ENCODE results near the gene NCOR1.

DNA sequence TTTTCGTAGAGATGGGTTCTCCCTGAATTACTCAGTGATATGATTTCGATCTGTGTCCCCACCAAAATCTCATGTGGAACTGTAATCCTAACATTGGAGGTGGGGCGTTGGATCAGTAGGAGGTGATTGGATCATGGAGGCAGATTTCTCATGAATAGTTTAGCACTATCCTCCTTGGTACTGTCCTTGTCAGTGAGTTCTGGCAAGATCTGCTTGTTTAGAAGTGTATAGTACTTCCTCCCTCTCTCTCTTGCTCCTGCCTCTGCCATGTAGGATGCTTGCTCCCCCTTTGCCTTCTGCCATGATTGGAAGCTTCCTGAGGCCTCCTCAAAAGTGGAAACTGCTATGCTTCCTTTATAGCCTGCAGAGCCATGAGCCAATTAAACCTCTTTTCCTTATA, 24.6 kb upstream of the NCOR1 start:
- TF ChIP-seq, protein P1, sequence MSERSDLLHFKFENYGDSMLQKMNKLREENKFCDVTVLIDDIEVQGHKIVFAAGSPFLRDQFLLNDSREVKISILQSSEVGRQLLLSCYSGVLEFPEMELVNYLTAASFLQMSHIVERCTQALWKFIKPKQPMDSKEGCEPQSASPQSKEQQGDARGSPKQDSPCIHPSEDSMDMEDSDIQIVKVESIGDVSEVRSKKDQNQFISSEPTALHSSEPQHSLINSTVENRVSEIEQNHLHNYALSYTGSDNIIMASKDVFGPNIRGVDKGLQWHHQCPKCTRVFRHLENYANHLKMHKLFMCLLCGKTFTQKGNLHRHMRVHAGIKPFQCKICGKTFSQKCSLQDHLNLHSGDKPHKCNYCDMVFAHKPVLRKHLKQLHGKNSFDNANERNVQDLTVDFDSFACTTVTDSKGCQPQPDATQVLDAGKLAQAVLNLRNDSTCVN (CRISPR knock-in tag; IDR thresholded peaks at IDR 0.05) = no peak
- TF ChIP-seq, protein P2, sequence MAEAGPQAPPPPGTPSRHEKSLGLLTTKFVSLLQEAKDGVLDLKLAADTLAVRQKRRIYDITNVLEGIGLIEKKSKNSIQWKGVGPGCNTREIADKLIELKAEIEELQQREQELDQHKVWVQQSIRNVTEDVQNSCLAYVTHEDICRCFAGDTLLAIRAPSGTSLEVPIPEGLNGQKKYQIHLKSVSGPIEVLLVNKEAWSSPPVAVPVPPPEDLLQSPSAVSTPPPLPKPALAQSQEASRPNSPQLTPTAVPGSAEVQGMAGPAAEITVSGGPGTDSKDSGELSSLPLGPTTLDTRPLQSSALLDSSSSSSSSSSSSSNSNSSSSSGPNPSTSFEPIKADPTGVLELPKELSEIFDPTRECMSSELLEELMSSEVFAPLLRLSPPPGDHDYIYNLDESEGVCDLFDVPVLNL (CRISPR knock-in tag; IDR thresholded peaks at IDR 0.05; ENCODE audit: low read depth) = no peak
- TF ChIP-seq, protein P3, sequence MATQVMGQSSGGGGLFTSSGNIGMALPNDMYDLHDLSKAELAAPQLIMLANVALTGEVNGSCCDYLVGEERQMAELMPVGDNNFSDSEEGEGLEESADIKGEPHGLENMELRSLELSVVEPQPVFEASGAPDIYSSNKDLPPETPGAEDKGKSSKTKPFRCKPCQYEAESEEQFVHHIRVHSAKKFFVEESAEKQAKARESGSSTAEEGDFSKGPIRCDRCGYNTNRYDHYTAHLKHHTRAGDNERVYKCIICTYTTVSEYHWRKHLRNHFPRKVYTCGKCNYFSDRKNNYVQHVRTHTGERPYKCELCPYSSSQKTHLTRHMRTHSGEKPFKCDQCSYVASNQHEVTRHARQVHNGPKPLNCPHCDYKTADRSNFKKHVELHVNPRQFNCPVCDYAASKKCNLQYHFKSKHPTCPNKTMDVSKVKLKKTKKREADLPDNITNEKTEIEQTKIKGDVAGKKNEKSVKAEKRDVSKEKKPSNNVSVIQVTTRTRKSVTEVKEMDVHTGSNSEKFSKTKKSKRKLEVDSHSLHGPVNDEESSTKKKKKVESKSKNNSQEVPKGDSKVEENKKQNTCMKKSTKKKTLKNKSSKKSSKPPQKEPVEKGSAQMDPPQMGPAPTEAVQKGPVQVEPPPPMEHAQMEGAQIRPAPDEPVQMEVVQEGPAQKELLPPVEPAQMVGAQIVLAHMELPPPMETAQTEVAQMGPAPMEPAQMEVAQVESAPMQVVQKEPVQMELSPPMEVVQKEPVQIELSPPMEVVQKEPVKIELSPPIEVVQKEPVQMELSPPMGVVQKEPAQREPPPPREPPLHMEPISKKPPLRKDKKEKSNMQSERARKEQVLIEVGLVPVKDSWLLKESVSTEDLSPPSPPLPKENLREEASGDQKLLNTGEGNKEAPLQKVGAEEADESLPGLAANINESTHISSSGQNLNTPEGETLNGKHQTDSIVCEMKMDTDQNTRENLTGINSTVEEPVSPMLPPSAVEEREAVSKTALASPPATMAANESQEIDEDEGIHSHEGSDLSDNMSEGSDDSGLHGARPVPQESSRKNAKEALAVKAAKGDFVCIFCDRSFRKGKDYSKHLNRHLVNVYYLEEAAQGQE (IDR thresholded peaks at IDR 0.05; ENCODE audit: borderline replicate concordance) = no peak
- TF ChIP-seq, protein P3 (CRISPR knock-in tag; IDR thresholded peaks at IDR 0.05; ENCODE audit: low read depth) = no peak
- no peak for TF ChIP-seq MEF2A (IDR thresholded peaks at IDR 0.05; ENCODE audit: control insufficient read depth, low read depth, low read length)
